WERI-Rb-1 (cell line): Measurements from ENCODE around the gene RASSF3.
A peak's percentile ranks its signal among the peaks of the same experiment; 100 is the strongest.
"Not testable (repeated sequence)": the region's sequence is repeated elsewhere in the genome, so short reads cannot be mapped to it uniquely, and the experiment has no call there.

Experiments
- DNase-seq: peaks from one replicate; pipeline ENCODE4 v3.0.0-alpha.2; 2020
- H3K27ac ChIP-seq: fragments of 250-450 bp; sonication (Bioruptor Pico); 2 replicates; pipeline ENCODE4 v1.5.1; 2020; ENCODE audit warnings: mild to moderate bottlenecking, moderate library complexity
- H3K27me3 ChIP-seq: fragments of 250-450 bp; sonication (Bioruptor Pico); 2 replicates; pipeline ENCODE4 v1.5.1; 2021; ENCODE audit warnings: mild to moderate bottlenecking, low read depth, moderate library complexity; ENCODE audit not compliant: insufficient read depth, severe bottlenecking
- H3K36me3 ChIP-seq: fragments of 250-450 bp; sonication (Bioruptor Pico); 2 replicates; pipeline ENCODE4 v1.5.1; 2020; ENCODE audit warnings: mild to moderate bottlenecking, moderate library complexity
- H3K4me3 ChIP-seq: 2 replicates; pipeline ENCODE4 v1.5.1; 2011; ENCODE audit warnings: low read depth, mild to moderate bottlenecking, control low read depth, low read length
- H3K9me3 ChIP-seq: fragments of 250-450 bp; sonication (Bioruptor Pico); 2 replicates; pipeline ENCODE4 v1.5.1; 2021; ENCODE audit warnings: mild to moderate bottlenecking, moderate library complexity; ENCODE audit not compliant: severe bottlenecking
- TF ChIP-seq, protein P1 (sequence below): IDR thresholded peaks from 2 replicates; pipeline ENCODE4 v1.5.1; 2011; ENCODE audit warnings: low read depth, mild to moderate bottlenecking, control low read depth, inconsistent platforms, low read length

RASSF3 gene

GRCh38 chr12:64611341-64612284 is 1.3 kb downstream of the RASSF3 start:
- DNase-seq, result no peak
- peak overlapping the region; percentile 89 for H3K4me3 ChIP-seq
- TF ChIP-seq, protein P1, sequence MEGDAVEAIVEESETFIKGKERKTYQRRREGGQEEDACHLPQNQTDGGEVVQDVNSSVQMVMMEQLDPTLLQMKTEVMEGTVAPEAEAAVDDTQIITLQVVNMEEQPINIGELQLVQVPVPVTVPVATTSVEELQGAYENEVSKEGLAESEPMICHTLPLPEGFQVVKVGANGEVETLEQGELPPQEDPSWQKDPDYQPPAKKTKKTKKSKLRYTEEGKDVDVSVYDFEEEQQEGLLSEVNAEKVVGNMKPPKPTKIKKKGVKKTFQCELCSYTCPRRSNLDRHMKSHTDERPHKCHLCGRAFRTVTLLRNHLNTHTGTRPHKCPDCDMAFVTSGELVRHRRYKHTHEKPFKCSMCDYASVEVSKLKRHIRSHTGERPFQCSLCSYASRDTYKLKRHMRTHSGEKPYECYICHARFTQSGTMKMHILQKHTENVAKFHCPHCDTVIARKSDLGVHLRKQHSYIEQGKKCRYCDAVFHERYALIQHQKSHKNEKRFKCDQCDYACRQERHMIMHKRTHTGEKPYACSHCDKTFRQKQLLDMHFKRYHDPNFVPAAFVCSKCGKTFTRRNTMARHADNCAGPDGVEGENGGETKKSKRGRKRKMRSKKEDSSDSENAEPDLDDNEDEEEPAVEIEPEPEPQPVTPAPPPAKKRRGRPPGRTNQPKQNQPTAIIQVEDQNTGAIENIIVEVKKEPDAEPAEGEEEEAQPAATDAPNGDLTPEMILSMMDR, result no peak
- H3K36me3 ChIP-seq, result no peaks in the 10 kb centered on the region
- H3K27ac ChIP-seq, result peak overlapping the region; percentile 87
- no peaks in the 10 kb centered on the region for H3K27me3 ChIP-seq
- H3K9me3 ChIP-seq, result no peaks in the 10 kb centered on the region

DNA sequence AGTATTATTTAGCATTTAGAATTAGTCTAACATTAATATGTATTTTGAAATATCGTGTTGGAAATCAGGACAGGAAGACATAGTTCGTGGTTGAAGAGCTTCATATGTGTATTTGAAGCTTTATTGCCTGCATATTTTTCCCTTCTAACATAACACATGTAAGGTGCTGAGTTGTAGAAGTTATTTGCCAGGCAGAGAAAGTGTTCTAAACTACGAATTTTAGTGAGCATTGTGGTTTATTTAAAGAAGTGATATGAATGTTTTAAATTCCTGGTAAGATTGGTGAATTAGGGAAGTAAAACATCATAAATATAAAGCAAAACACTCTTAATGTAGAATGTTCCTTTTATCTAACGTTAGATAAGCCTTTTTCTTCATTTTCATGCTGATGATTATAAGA is 2.5 kb downstream of the RASSF3 start:
- Histone ChIP-seq H3K9me3 (no peaks in the 10 kb centered on the region), H3K4me3 (no peak overlapping the region), H3K27me3 (no peaks in the 10 kb centered on the region), H3K36me3 (no peaks in the 10 kb centered on the region), H3K27ac (no peak overlapping the region)
- TF ChIP-seq, protein P1, result no peak
- no peak for DNase-seq

- not testable (repeated sequence) for H3K27me3 ChIP-seq, H3K27ac ChIP-seq, H3K4me3 ChIP-seq, H3K36me3 ChIP-seq, DNase-seq, H3K9me3 ChIP-seq
These were observed 3.6 kb downstream of the RASSF3 start for GRCh38 chr12:64613775-64614398.

GRCh38 chr12:64616201-64616600 is 5.9 kb downstream of the RASSF3 start:
- Histone ChIP-seq H3K27me3 (no peaks in the 10 kb centered on the region), H3K36me3 (no peaks in the 10 kb centered on the region), H3K9me3 (no peaks in the 10 kb centered on the region), H3K4me3 (no peak overlapping the region), H3K27ac (no peak overlapping the region)
- DNase-seq, result no peak
- TF ChIP-seq, protein P1, result no peak

- TF ChIP-seq, protein P1, result no peak
- Histone ChIP-seq H3K27ac (no peak overlapping the region), H3K27me3 (no peaks in the 10 kb centered on the region), H3K9me3 (no peaks in the 10 kb centered on the region), H3K36me3 (no peaks in the 10 kb centered on the region), H3K4me3 (no peak overlapping the region)
- DNase-seq, result no peak
These were observed 8.8 kb downstream of the RASSF3 start for GRCh38 chr12:64618953-64619590.
